Fibroblast of villous mesenchyme (primary cell): ENCODE data around the gene PLD5. TPM values are rescaled to one million over a fixed set of nuclear protein-coding genes. Genes with fewer than 3 reads are reported as not detected.
"Not testable (repeated sequence)": the region's sequence is repeated elsewhere in the genome, so short reads cannot be mapped to it uniquely, and the experiment has no call there.

Source experiments
- DNase-seq: peaks from one replicate; pipeline ENCODE4 v3.0.0-alpha.2; 2010; ENCODE audit warnings: low read depth
- H3K4me3 ChIP-seq: 2 replicates; pipeline ENCODE4 v1.5.1; 2011; ENCODE audit warnings: low read depth, mild to moderate bottlenecking, low read length
- CTCF ChIP-seq: IDR thresholded peaks from 2 replicates; pipeline ENCODE4 v1.5.1; 2012; ENCODE audit warnings: low read depth, mild to moderate bottlenecking, low read length; ENCODE audit not compliant: insufficient read depth
- total RNA-seq: library from RNA; depleted of rRNA; stranded (reverse); fragments of >200 nt; gene quantifications from 2 replicates; pipeline ENCODE4 v1.2.3, GENCODE V29; 2012

Gene PLD5
- total RNA-seq, 1 donor, result not detected

- H3K4me3 ChIP-seq, result no peak overlapping the region
- DNase-seq, result no peak
- no peak for TF ChIP-seq CTCF
Observed at GRCh38 chr1:242219298-242219901, 305.1 kb downstream of the PLD5 start.

DNA sequence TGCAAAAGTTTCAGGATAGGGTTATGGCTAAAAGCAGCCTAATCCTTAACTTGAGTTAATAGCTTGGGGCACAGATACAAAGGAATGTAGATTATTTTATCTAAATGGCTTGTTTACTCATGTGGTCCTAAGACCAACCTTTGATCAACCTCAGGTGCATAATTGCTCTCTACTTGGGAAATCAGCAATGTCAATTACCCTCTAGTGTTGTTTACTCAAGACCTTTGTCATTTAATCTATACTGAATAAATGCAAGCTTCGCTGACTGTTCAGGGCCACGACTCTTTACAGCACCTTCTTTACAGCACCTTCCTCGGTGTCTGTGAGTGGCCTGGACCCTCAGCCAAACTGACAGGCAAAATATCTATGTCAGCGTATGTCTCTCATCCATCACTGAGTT, 308.1 kb downstream of the PLD5 start:
- TF ChIP-seq CTCF, result no peak
- no peak overlapping the region for H3K4me3 ChIP-seq
- no peak for DNase-seq

DNA sequence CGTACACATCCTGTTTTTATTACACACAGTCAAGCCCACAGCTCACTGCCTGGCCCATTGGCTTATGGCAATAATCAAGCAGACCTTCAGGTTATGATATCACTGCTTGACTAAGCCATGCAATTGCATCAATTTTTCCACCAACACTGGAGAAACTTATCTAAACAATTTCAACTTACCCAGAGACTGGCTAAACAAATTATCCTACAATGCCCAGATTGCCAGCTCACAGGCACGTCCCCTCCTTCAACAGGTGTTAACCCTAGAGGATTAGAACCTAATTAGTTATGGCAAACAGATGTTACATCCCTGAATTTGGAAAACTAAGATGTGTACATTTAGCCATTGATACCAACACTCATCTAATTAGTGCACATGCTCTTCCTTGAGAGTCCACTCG, 310.0 kb downstream of the PLD5 start:
- not testable (repeated sequence) for H3K4me3 ChIP-seq, DNase-seq

DNA sequence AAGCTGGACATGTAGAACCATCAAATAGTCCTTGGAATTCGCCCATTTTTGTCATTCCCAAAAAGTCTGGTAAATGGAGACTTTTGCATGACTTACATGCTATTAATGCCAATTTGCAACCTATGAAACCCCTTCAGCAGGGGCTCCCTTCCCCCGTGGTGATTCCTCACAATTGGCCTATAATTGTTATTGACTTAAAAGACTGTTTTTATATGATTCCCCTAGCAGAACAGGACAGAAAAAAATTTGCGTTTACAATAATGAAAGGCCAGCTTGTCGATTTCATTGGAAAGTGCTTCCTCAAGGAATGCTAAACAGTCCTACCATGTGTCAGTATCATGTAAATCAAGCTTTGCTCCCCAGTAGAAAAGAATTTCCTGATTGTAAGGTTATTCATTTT, 311.5 kb downstream of the PLD5 start:
- H3K4me3 ChIP-seq, DNase-seq: not testable (repeated sequence)

GRCh38 chr1:242212401-242212800, 312.1 kb downstream of the PLD5 start:
- H3K4me3 ChIP-seq, result no peak overlapping the region
- TF ChIP-seq CTCF, result no peak
- no peak for DNase-seq

- H3K4me3 ChIP-seq, result no peak overlapping the region
- DNase-seq, result no peak
- no peak for TF ChIP-seq CTCF
Observed at GRCh38 chr1:242211254-242212022, 313.1 kb downstream of the PLD5 start.

- DNase-seq, H3K4me3 ChIP-seq: not testable (repeated sequence)
Observed at GRCh38 chr1:242210316-242210715, 314.2 kb downstream of the PLD5 start.

DNA sequence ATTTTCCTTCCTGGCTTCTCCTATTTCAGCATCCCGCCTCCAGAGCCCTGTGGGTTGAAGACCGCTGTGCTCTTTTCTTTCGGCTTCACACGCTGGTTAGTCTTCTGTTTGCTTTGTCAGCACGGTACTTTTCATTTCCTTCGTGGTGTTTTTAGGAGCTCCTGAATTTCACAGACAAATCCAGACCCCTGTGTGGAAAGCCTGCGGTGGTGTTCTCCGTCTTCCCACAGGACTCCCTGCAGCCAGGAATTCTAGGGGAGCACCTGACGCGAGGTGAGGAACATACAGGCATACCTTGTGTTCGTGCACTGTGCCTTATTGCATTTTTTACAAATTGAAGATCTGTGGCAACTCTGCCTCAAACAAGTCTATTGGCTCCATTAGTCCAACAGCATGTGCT, 315.4 kb downstream of the PLD5 start:
- TF ChIP-seq CTCF, result no peak
- H3K4me3 ChIP-seq, result no peak overlapping the region
- no peak for DNase-seq
